K562 (cell line): ENCODE data around the gene SCNN1B. TPM values are rescaled to one million over a fixed set of nuclear protein-coding genes. Genes with fewer than 3 reads are reported as not detected.

Experiments used
- CEBPB ChIP-seq: fragments of 450-650 bp; IDR thresholded peaks from 2 replicates; pipeline ENCODE4 v1.6.1; 2016; ENCODE audit warnings: missing genetic modification characterization, missing compliant biosample characterization
- CTBP1 ChIP-seq: fragments of 450-650 bp; IDR thresholded peaks from 2 replicates; pipeline ENCODE4 v1.6.1; 2016; ENCODE audit warnings: borderline replicate concordance
- DIDO1 ChIP-seq: fragments of 450-650 bp; IDR thresholded peaks from 2 replicates; pipeline ENCODE4 v1.6.1; 2016; ENCODE audit warnings: low read depth, missing biosample characterization, missing genetic modification characterization
- FIP1L1 ChIP-seq: fragments of 200-400 bp; formaldehyde crosslinking; IDR thresholded peaks from 2 replicates; pipeline ENCODE4 v1.6.1; 2018; ENCODE audit warnings: mild to moderate bottlenecking, low read depth, low read length; ENCODE audit not compliant: poor library complexity, severe bottlenecking
- FUS ChIP-seq: fragments of 200-400 bp; formaldehyde crosslinking; optimal IDR thresholded peaks from 2 replicates; pipeline ENCODE3; 2017; ENCODE audit warnings: low read depth, low read length
- GATAD2B ChIP-seq: fragments of 450-650 bp; IDR thresholded peaks from 2 replicates; pipeline ENCODE4 v1.6.1; 2017; ENCODE audit warnings: mild to moderate bottlenecking, borderline replicate concordance
- GTF2A2 ChIP-seq: IDR thresholded peaks from 2 replicates; pipeline ENCODE4 v1.6.1; 2016; ENCODE audit warnings: mild to moderate bottlenecking, missing genetic modification characterization, missing compliant biosample characterization
- JUND ChIP-seq, 2 experiments: IDR thresholded peaks; 2 replicates in 1 of 2; 3 replicates in 1 of 2; pipeline ENCODE4 v1.6.1; 2011; ENCODE audit warnings: borderline replicate concordance in 2 of 2, low read depth in 2 of 2, low read length in 2 of 2, improper control_type of control experiment in 1 of 2, missing biosample characterization in 1 of 2, missing genetic modification characterization in 1 of 2, missing genetic modification reagents in 1 of 2
- MYBL2 ChIP-seq, 2 experiments: fragments of 450-650 bp in 1 of 2; sonication (generic) in 1 of 2; formaldehyde crosslinking in 1 of 2; IDR thresholded peaks; 2 replicates each; pipeline versions ENCODE4 v1.6.1 to v1.8.1; 2017 to 2022; ENCODE audit warnings: borderline replicate concordance in 1 of 2, inconsistent platforms in 1 of 2, low read depth in 1 of 2, mild to moderate bottlenecking in 1 of 2, missing genetic modification reagents in 1 of 2, moderate library complexity in 1 of 2
- NFIC ChIP-seq: fragments of 450-650 bp; IDR thresholded peaks from 2 replicates; pipeline ENCODE4 v1.6.1; 2017; ENCODE audit warnings: mild to moderate bottlenecking, inconsistent platforms
- RFX5 ChIP-seq: IDR thresholded peaks from 2 replicates; pipeline ENCODE4 v1.6.1; 2011; ENCODE audit warnings: low read depth, mild to moderate bottlenecking, improper control_type of control experiment, low read length
- RUNX1 ChIP-seq: sonication (generic); IDR thresholded peaks from 2 replicates; pipeline ENCODE4 v1.6.1; 2016; ENCODE audit warnings: antibody characterized with exemption, low read depth
- SRF ChIP-seq, 2 experiments: fragments of 250-450, 450-650 bp in 1 of 2; sonication (Bioruptor Pico) in 1 of 2; sonication (generic) in 1 of 2; formaldehyde crosslinking; IDR thresholded peaks; 2 replicates each; pipeline versions ENCODE4 v1.5.0 to v1.5.1; 2020 to 2022; ENCODE audit warnings: mild to moderate bottlenecking in 1 of 2, missing genetic modification reagents in 1 of 2
- TAF7 ChIP-seq: fragments of 450-650 bp; IDR thresholded peaks from 2 replicates; pipeline ENCODE4 v1.6.1; 2016; ENCODE audit warnings: missing genetic modification characterization, missing compliant biosample characterization
- TCF7L2 ChIP-seq: fragments of 150-350 bp; IDR thresholded peaks from 2 replicates; pipeline ENCODE4 v1.6.1; 2016; ENCODE audit warnings: low read depth, mild to moderate bottlenecking, low read length, moderate library complexity
- ZNF175 ChIP-seq: fragments of 200-800 bp; sonication (Bioruptor generic); IDR thresholded peaks from 2 replicates; pipeline ENCODE4 v1.6.1; 2016; ENCODE audit warnings: low read depth, mild to moderate bottlenecking, missing genetic modification characterization, missing compliant biosample characterization
- polyA plus RNA-seq, 8 experiments: library from polyadenylated mRNA; depleted of rRNA in 4 of 8; stranded (reverse) in 5 of 8; unstranded in 3 of 8; fragments of >200 nt; fragmentation: Nextera tagmentation in 2 of 8; fragmentation: Illumina TruSeq in 1 of 8; extraction: Ambion mirVana in 2 of 8; extraction: Trizol in 1 of 8; gene quantifications; 2 replicates each; pipeline versions ENCODE4 v1.2.1 to v1.2.3, GENCODE V29; 2011 to 2014; ENCODE audit warnings: inconsistent platforms in 1 of 8, missing spikeins in 1 of 8
- total RNA-seq, 7 experiments: library from RNA; depleted of rRNA in 6 of 7; stranded (reverse); fragments of >200 nt in 6 of 7; fragmentation: Illumina TruSeq in 2 of 7; extraction: Trizol in 2 of 7; gene quantifications; 2 replicates each; pipeline versions ENCODE4 v1.2.1 to v1.2.3, GENCODE V29; 2011 to 2021; ENCODE audit warnings: low replicate concordance in 1 of 7
- TF ChIP-seq, protein P1 (sequence below): fragments of 200-800 bp; sonication (Bioruptor generic); IDR thresholded peaks from 2 replicates; pipeline ENCODE4 v1.6.1; 2017; ENCODE audit warnings: missing genetic modification characterization, missing compliant biosample characterization
- TF ChIP-seq, protein P2 (sequence below): fragments of 250-450 bp; sonication (Bioruptor Pico); IDR thresholded peaks from 2 replicates; pipeline ENCODE4 v1.4.0; 2020; ENCODE audit warnings: mild to moderate bottlenecking
- TF ChIP-seq, protein P3 (sequence below): fragments of 450-650 bp; IDR thresholded peaks from 2 replicates; pipeline ENCODE4 v1.6.1; 2017; ENCODE audit warnings: mild to moderate bottlenecking, moderate library complexity
- TF ChIP-seq, protein P4 (sequence below): fragments of 450-650 bp; formaldehyde crosslinking; IDR thresholded peaks from 2 replicates; pipeline ENCODE4 v1.4.0; 2020; ENCODE audit warnings: mild to moderate bottlenecking
- TF ChIP-seq, protein P5 (sequence below): fragments of 450-650 bp; formaldehyde crosslinking; IDR thresholded peaks from 2 replicates; pipeline ENCODE4 v1.4.0; 2022; ENCODE audit warnings: mild to moderate bottlenecking, moderate library complexity

The SCNN1B gene
- total and polyA plus RNA-seq, 9 of the 15 experiments (the other 6 are each of a cell fraction or from before 2014, with no cell fraction given) = not detected

DNA sequence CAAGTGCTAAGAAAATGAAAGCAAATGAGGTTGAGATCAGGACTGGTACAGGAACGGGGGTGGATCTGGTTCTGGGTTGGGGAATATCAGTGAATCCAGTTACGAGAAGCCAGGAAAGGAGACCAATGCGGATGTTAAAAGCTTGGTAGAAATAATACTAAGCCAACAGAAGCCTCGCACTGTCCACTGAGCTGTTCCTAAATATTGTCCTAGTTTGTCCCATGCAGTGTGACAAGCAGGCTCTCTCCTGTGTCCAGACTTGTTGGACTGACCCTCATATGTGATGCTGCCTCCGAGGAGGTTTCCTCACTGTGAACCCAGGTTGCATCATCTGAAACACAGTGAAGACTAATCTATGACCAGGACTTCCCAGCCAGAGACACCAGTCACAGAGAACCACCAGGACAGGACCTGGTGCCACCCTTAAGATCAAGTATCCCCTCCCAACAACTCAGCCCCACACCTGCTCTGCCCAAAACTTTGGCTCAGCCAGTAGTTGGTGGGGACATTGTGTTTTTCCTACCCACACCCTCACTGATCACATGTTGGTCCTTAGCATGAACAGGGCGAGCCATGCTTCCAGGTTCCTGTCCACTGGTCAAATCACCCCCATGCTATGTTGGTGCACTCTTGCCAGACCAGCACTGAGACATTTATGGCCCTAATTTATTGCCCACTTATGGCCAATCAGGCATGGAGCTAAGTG is 32.7 kb upstream of the SCNN1B start (continued):
- TF ChIP-seq, protein P1, sequence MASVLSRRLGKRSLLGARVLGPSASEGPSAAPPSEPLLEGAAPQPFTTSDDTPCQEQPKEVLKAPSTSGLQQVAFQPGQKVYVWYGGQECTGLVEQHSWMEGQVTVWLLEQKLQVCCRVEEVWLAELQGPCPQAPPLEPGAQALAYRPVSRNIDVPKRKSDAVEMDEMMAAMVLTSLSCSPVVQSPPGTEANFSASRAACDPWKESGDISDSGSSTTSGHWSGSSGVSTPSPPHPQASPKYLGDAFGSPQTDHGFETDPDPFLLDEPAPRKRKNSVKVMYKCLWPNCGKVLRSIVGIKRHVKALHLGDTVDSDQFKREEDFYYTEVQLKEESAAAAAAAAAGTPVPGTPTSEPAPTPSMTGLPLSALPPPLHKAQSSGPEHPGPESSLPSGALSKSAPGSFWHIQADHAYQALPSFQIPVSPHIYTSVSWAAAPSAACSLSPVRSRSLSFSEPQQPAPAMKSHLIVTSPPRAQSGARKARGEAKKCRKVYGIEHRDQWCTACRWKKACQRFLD (CRISPR knock-in tag) = no peak
- TF ChIP-seq CTBP1 (peak; percentile 56), NFIC (no peak), ZNF175 (peak; percentile 87; the same call in 1 of the 2 replicates), RFX5 (no peak), FIP1L1 (no peak), MYBL2 (IDR thresholded peaks at IDR 0.05; ENCODE audit: low read depth) (no peak), MYBL2 (CRISPR knock-in tag; IDR thresholded peaks at IDR 0.05; ENCODE audit: borderline replicate concordance) (no peak), CEBPB (tag) (peak; percentile 68), TCF7L2 (peak; percentile 70), TAF7 (tag) (0 out of 2 replicates have a peak, but pooled peaks have one; percentile 6), GTF2A2 (tag) (no peak), DIDO1 (no peak), JUND (IDR thresholded peaks at IDR 0.05; ENCODE audit: borderline replicate concordance, low read depth, low read length) (peak; percentile 86), JUND (tag; IDR thresholded peaks at IDR 0.05; ENCODE audit: borderline replicate concordance, low read depth, low read length) (peak; percentile 42; the same call in 1 of the 3 replicates), RUNX1 (no peak), SRF (CRISPR knock-in tag; IDR thresholded peaks at IDR 0.05) (no peak), GATAD2B (no peak), FUS (no peak)
- TF ChIP-seq, protein P2, sequence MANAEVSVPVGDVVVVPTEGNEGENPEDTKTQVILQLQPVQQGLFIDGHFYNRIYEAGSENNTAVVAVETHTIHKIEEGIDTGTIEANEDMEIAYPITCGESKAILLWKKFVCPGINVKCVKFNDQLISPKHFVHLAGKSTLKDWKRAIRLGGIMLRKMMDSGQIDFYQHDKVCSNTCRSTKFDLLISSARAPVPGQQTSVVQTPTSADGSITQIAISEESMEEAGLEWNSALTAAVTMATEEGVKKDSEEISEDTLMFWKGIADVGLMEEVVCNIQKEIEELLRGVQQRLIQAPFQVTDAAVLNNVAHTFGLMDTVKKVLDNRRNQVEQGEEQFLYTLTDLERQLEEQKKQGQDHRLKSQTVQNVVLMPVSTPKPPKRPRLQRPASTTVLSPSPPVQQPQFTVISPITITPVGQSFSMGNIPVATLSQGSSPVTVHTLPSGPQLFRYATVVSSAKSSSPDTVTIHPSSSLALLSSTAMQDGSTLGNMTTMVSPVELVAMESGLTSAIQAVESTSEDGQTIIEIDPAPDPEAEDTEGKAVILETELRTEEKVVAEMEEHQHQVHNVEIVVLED (CRISPR knock-in tag) = no peak
- TF ChIP-seq, protein P3, sequence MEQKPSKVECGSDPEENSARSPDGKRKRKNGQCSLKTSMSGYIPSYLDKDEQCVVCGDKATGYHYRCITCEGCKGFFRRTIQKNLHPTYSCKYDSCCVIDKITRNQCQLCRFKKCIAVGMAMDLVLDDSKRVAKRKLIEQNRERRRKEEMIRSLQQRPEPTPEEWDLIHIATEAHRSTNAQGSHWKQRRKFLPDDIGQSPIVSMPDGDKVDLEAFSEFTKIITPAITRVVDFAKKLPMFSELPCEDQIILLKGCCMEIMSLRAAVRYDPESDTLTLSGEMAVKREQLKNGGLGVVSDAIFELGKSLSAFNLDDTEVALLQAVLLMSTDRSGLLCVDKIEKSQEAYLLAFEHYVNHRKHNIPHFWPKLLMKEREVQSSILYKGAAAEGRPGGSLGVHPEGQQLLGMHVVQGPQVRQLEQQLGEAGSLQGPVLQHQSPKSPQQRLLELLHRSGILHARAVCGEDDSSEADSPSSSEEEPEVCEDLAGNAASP = no peak
- TF ChIP-seq, protein P4, sequence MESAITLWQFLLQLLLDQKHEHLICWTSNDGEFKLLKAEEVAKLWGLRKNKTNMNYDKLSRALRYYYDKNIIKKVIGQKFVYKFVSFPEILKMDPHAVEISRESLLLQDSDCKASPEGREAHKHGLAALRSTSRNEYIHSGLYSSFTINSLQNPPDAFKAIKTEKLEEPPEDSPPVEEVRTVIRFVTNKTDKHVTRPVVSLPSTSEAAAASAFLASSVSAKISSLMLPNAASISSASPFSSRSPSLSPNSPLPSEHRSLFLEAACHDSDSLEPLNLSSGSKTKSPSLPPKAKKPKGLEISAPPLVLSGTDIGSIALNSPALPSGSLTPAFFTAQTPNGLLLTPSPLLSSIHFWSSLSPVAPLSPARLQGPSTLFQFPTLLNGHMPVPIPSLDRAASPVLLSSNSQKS (CRISPR knock-in tag) = no peak
- TF ChIP-seq, protein P5, sequence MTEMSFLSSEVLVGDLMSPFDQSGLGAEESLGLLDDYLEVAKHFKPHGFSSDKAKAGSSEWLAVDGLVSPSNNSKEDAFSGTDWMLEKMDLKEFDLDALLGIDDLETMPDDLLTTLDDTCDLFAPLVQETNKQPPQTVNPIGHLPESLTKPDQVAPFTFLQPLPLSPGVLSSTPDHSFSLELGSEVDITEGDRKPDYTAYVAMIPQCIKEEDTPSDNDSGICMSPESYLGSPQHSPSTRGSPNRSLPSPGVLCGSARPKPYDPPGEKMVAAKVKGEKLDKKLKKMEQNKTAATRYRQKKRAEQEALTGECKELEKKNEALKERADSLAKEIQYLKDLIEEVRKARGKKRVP (CRISPR knock-in tag) = peak; percentile 84
